ENCODE measurements around the gene PFKP.

The PFKP gene

DNA sequence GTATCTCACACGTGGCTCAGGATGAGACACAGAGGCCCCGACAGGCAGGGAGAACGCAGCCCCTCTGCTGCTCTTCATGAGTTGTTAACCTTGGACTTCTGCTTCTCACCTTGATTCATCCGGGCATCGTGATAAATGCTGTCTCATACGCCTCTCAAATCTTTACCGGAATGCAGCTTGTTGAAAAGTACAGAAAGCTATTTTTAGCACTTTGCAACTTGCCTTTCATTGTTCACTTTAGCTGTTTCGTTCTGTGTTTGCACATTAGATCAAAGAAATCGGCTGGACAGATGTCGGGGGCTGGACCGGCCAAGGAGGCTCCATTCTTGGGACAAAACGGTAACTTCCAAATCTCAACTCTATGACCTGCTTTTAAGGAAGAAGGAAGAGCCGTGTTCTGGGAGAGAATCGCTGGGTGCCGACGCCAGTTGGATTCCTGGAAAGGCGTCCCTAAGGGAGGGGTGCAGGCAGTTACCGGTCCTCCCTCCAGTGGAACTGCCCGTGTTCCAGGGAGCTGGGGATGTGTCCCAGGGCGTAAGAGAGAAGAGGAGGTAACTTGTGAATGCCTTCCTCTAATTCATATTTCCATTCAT, 49.3 kb downstream of the PFKP start:
- no peak for DNase-seq (ENCODE audit: low spot score)

DNA sequence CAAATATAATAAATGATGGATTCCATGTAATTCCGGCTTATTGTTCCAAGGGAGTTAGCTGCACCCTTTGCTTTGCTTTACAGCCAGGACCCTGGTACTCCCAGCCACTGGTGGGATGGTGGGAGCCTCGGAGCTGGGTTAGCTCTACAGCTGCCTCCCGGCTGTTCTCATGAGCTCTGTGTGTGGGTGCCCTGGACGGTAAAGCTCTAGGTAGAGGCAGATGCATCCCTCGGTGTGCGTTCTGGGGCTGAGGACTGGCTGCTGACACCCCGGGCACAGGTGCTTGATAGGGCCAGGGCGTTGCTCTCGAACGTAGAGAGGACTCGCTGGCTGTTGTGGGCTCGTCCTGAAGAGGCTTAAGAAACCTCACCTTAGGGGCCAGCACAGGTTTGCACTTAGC, 50.1 kb downstream of the PFKP start:
- no peak for DNase-seq (ENCODE audit: low spot score)

DNA sequence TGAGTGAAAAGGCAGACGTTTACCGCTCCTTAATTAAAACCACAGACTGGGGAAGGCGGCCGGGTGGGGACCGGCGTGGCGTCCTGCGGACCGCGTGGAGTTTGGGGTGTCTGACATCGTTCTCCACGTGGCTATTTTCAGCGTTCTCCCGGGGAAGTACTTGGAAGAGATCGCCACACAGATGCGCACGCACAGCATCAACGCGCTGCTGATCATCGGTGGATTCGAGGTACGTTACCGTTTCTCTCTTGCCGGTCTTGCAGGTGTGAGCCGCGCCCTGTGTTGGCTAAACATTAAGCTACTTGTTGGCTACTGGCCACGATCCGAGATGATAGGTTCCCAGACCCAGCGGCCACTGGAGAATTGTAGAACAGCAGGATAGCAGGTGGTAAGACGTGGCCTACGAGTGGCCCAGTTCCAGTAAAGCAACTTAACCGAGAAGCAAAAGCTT, 51.3 kb downstream of the PFKP start:
- DNase-seq (ENCODE audit: low spot score): no peak

DNA sequence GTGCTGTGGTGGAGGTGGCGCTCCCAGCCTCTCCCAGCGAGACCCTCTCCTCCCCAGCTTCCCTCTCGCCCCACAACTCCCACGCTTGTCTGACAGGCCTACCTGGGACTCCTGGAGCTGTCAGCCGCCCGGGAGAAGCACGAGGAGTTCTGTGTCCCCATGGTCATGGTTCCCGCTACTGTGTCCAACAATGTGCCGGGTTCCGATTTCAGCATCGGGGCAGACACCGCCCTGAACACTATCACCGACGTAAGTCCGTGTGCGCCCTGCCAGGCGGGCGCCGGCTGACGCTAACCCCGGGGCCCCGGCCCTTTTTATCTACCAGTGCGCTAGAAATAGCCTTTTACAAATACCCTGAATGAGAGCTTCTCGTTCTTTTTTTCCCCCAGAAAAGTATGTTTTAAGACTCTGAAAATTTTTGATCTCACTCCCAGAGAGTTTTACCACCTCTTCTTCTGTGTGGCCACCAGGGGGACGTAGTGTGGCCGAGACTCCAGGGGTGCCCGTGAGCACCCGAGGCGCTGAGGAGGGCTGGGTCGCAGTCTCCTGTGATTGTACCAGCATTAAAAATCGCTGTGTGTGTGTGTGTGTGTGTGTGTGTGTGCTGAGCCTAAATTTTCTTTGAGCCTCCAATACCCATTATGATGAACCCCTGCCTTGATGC, 52.6 kb downstream of the PFKP start:
- DNase-seq (ENCODE audit: low spot score): no peak

DNA sequence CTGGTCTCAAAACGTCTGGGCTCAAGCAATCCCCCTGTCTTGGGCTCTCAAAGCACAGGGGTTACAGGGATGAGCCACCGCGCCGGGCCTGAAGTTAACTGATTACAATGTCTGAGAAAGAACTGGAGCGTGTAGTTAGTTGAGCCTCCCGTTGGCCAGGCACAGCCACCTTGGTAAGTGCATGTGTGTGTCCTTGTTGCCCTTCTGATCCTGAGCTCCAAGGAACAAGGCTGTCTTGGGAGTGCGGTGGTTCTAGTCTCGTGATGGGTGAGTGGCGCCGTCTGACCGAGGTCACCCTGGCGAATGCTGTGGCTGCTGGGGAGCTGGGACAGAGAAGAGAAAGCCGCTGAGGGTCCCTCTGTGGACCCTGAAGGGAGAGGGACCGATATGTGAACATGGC, 54.7 kb downstream of the PFKP start:
- DNase-seq (ENCODE audit: low spot score): no peak

DNA sequence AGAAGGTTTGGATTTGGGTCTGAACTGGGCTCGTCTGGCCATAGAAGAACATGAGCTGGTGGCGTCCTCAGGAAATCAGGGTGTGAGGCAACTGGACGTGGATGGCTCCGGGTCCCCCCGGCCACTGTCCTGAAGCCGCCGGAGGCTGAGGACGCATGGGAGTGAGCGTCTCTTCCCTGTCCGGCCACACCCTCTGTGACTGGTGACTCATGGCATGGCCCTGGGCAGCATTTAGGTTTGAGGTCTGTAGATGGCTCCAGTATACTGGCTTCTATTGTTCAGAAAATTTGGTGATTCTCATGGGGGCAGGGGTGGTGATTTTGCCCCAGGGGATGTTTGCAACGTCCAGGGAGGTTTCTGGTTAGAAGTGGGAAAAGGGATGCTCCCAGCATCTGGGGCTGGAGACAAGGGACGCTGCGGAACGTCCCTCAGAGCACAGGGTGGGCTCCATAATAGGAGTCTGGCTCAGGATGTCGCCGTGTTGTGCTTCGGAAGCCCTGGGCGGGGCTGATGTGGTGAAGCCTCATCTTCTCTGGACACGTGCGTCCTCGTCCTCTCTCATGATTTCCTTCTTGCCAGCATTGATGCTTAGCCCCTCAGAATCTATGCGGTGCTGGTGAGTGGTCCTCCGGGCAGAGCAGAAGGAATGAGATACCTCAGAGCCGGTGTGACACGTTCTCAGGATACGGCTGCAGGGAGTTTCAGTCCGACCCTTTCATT, 55.3 kb downstream of the PFKP start:
- DNase-seq (ENCODE audit: low spot score): no peak

DNA sequence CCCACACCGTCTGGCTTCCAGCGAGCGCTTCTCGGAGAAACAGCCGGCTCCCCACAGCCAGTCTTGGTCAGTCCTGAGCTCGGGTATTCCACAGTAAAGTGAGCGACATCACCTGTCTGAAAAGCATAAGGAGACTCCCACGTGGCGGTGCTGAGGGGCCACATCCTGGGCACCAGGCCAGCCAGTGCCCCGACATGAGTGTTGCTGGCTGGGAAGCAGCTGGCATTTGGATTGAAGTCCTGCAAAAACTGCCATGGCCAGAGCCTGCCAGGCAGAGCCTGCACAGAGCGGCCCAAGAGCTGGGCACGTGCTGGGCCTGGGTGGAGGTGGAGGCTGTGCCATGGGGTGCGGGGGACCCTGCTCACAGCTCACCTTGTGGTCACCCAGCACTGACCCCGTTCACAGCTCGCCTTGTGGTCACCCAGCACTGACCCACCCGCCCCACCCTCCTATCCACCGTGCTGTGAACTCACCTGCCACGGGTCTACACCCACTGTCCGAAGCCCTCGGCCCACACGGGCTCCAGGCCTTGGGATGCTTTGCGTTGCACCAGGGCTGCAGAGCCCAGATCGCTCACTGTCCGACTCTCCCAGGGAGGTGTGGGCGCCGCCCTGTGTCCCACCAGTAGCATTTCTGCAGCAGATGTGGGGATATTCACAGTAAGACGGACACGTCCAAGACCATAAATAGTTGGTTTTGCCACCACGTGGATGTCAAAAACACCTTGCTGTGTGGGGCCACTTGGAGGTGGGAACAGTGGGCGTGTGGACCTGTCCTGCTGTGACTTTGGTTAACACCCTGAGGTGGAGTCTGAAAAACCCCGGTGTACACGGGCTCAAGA, 56.4 kb downstream of the PFKP start:
- DNase-seq (ENCODE audit: low spot score): no peak

DNA sequence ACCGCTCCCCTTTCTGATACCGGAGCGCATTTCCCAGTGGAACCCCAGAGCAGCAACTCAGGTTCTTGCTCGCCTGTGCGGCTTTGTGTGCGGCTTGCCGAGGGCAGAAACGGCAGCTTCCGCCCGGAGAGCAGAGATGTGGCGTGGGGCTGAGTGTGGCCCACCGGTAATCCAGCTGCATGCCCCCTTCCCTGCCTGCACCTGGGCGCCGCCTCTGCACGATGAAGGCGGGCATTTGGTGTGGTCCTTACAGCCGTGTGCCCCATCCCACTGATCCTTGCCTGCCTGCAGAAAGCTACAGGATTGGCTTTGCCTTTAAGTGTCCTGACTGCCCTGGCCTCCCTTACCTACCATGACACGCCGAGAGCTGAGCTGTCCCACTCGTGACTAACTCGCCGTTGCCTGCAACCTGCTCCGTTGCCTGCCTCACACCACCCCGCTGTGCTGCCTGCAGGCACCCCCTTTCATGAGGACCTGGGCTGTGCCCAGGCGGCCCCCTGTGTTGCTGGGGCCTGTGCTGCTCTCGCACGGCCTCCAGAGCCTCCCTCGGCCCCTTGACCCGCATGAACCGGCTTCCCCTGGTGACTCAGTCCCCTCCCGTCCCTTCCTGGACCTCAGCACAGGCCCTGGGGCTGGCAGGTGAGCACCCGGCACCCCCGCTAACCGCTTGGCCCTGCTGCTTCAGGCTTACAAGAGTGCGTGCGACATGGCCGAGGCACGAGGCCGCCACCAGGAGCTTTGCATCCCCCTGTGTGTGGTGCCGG, 57.2 kb downstream of the PFKP start:
- no peak for DNase-seq (ENCODE audit: low spot score)

DNA sequence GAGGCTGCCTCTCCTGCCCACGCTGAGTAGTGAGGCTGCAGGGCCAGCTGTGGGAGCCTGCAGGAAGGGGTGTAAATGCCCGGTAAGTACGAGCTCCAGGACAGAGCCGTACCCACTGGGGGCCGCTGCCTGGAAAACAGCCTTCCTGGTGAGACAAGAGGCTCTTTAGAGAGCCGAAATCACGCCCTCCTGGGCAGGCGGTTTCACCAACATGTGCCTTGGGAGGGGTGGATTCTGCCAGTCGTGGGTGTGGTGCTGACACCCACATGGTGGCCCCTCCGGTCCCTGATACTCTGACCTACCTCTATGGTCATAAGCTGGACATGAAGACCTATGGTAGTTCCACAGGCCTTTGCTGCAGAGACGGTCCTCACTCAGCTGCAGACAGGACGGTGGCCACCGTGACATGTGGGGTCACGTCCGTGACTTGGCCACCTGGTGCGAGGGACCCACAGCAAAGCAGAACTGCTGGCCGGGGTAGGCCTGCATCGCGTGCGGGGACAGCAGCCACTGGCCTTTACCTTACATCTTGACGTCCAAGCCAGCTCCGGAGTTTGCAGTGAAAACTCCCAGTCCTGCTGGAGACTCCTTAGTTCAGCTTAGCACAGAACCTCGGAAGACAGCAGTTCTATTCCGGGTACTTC, 58.3 kb downstream of the PFKP start:
- DNase-seq (ENCODE audit: low spot score): no peak

DNA sequence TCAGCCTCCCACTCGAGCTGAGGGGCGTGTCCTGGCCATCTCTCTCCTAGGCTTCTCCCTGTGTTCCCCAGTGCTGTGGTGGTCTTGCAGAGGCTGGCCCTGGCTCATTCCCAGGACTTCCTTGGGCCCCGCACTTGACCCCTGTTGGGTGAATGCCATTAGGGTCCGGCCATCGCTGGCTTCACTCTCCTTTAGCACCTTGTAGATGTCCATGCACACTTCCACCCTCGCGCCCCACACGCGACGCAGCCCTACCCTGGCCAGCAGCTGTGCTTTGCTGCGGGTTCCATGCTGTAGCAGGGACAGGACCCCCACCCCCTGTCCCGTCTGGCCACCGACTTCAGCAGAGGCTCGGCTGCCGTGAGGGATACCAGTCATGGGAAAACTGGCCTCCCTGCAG, 58.9 kb downstream of the PFKP start:
- DNase-seq (ENCODE audit: low spot score): no peak

DNA sequence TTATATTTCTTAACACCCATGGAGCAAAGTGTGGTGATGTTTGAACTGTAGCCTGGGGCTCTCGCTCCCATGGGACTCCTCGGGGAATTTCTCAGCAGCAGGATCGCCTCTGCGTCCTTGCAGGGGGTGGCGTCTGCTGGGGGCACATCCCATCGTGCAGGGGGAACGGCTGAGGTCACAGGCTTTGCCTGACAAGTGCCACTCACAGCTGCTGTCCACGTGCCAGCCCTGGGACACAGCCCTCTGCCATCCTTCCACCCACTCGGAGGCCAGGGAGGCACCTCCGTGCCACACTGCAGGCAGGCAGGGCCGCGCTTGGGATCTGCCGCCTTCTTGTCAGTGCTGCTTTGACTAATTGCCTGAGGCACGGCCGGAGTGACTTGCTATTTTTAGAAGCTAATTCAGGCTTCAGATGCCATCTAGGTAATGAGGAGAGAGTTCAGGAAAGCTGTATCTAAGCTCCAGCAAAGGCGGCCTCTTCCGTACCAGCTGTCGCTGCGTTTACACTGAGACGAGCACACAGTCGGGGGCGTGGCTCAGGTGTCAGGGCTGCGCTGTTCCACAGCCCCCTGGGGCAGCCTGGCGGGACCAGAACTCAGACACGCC, 59.5 kb downstream of the PFKP start:
- DNase-seq (ENCODE audit: low spot score): peak; percentile 83

DNA sequence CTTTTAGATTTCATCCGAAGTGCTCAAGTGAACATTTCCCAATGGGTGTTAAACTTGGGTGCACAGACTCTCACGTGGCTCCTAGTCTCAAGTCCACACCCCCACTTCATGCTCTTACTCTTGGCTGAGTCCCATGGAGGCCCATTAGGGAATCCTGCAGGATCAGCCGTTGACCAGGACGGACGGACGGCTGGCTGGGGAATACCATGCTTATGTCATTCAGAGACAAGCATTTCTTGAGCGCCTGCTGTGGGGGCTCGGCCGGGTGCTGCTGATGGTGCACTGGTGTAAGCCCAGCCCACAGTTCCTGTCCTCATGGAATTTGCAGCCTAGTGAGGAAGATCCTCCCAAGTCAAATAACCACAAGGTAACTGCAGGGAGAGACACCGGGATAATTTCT, 60.6 kb downstream of the PFKP start:
- DNase-seq (ENCODE audit: low spot score): no peak

DNA sequence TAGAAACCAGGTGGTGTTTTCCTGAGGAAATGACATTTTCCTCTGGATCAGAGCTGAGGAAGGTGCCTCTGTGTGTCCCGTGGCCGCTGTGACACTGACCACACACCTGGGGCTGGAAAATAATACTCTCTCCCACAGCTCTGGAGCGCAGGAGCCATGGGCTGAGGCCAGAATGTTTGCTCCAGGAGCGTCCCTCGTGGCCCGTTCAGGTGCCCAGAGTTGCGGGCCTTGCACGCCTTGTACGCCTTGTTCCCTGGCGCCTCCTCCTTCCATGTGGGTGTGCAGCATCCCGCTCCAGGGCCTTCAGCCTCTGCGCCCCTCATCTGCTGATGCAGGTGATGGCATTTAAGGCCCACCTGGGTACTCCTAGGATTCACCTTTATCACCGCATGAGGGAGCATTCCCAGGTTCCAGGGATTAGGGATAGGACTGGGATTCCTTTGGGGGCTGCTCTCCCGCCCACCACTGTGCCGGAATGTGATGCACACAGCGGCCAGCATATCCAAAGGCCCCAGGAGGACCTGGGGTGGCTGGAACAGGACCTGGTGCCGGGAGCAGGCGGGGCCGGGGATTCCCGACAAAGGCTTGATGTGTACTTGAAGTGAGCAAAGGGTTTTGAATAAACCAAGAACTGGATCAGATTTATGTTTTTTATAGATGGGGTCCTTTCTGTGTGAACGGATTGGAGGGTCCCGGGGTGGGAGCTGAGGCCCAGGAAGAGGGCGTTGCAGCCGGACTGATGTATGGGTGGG, 61.2 kb downstream of the PFKP start:
- DNase-seq (ENCODE audit: low spot score): no peak

DNA sequence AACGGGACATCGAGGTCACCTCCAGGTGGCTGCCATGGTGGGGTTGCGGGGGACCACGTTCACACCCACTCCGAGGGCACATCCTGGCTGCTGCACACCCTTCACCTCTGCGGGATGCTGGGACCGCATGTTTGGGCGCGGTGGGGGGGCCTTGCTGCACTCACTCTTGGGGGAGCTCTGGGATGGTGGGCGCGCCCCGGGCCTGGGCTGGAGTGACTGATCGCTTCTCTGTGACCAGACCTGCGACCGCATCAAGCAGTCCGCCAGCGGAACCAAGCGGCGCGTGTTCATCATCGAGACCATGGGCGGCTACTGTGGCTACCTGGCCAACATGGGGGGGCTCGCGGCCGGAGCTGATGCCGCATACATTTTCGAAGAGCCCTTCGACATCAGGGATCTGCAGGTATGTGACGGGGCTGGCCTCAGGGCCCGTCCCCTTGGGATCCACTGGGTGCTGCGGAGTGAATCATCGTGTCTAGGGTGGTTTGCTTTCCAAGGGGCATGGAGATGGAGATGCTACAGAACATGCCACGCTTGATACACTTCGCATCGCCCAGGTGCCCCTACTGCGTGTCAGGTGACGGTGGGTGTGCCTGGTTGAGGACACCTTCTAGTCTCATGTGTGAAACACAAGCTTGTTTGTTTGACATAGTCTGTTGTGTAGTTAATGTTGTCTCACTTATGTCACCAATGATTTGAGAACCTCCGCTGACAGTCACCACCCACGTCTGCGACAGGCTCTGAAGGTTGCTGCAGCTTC, 62.4 kb downstream of the PFKP start:
- DNase-seq (ENCODE audit: low spot score): no peak

DNA sequence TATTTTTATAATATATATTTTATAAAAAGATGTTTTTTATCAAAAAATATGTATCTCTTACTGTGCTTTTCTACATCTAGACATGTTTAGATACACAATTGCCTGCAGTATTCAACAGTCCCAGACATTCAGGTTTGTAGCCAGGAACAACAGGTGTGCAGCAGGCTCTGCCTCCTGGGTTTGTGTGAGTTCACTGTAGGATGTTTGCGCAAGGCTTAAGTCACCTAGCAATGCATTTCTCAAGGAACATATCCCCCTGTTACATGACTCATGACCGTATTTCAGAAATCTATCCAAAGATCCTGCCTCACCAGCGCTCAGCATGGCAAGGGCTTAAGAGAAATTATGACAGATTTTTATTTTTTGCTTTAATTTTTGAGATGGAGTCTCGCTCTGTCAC, 63.8 kb downstream of the PFKP start:
- no peak for DNase-seq (ENCODE audit: low spot score)

DNA sequence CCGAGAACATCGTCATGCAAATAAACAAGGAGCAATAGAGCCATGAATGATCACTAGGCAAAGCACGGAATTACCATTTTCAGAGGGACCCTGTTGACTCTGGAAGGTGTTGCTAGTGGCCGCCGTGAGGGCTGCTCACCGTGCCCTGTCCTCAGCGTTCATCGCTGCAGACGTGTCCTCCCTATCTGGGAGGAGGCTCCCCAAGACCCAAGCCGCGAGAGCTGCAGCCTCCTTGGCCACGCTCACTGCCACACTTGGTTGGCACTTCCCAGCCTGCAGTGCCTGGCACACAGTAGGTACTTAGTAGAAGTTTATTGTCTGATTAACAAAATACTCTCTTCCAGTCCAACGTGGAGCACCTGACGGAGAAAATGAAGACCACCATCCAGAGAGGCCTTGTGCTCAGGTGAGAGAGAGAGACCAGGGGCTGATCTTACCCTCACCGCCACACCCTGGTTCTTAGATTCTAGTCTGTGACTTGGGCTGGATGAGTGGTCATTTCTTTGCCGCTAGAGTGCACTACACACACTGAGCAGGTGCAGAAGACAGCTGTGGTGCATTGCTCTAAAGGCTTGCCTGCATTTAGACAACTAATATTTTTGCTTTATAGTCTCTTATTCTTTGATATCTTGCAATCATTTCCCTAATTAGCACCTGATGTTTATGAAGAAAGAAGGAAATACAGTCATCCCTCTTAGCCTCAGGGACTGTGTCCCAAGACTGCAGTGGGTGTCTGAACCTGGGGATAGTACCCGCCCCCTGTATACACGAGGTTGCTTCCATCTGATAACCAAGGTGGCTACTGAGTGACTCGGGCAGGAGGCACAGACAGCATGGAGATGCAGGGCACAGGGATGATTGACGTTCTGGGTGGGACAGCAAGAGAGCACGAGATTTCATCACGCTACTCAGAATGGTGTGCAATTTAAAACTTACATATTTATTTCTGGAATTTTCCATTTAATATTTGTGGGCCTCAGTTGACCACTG, 65.0 kb downstream of the PFKP start:
- DNase-seq (ENCODE audit: low spot score): no peak

DNA sequence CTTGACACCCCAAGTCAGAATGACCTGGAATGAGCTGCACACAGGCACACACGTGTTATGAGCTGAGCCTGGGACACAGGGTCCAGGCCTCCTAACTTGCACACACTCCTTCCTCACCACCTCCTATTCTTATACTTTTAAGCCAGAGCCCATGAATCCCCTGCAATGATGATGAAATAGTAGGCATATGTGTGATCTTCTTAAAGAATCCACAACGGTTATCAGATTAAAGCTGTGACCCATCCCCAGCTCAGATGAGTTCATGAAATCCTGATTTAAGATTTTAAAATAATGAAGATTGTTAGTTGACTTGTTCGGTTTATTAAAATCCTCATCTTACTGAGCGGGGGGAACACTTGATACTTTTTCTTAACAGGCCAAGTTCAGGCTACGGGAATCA, 66.6 kb downstream of the PFKP start:
- no peak for DNase-seq (ENCODE audit: low spot score)

DNA sequence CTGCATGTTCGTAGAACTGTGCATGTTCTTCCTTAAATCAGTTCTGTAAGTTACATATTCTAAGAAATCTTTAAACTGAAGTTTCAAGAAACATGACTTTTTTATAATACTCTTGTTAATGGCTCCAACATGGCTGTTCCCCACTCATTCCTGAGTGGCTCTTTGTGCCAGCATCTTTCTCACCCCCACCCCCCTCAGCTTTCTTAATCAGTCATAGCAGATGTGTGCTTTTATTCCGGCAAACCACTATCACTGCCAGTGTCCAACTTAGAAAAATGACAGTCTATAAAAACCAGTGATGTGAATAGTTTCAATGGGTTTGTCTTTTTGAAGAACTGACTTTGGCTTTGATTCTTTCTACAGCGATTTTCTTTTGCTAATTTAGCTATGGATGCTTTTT, 67.7 kb downstream of the PFKP start:
- no peak for DNase-seq (ENCODE audit: low spot score)

All from cerebellar cortex (tissue), 1 donor.